IPS DF 19.7 (cell line): ENCODE measurements around the gene MAN1B1.
A peak's percentile ranks its signal among the peaks of the same experiment; 100 is the strongest.

ENCODE experiments used
- DNase-seq: peaks from one replicate; pipeline ENCODE4 v3.0.0-alpha.2; 2013; ENCODE audit warnings: low read depth, low spot score

MAN1B1 gene

DNA sequence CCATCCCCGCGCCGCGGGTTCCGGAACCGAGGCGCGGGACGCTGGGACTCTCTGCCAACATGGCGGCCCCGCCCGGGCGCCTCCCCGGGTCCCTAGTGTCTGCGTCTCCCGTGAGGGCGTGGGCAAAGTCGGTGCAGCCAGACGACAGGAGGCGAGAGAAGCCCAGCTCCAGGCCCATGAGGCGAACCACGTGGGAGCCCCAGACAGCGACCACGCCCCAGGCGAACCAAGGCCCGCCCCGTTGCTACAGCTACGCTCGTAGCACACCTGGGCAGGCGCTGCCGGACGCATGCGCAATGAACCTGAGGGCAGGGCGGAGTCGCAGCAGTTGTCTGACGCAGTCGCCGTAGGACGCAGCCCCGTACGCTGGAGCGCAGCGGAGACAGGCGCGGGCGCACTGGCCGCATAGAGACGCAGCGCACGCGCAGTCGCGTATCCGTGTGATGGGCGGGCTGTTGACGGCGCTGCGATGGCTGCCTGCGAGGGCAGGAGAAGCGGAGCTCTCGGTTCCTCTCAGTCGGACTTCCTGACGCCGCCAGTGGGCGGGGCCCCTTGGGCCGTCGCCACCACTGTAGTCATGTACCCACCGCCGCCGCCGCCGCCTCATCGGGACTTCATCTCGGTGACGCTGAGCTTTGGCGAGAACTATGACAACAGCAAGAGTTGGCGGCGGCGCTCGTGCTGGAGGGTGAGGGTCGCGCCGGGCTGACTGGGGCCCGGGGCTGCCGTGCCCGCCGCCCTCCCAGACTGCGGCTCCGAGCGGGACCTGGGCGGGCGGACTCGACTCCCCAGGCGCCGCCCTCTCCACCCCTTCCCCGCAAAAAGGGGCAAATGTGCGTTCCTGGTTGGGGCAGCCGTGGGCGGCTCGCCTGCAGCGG is at the start of gene MAN1B1:
MAN1B1 (plus strand) TSS at position 455 of the 878 bp plus-strand sequence; CDS start at position 470, 15 bp downstream.
- DNase-seq = peak; percentile 93

DNA sequence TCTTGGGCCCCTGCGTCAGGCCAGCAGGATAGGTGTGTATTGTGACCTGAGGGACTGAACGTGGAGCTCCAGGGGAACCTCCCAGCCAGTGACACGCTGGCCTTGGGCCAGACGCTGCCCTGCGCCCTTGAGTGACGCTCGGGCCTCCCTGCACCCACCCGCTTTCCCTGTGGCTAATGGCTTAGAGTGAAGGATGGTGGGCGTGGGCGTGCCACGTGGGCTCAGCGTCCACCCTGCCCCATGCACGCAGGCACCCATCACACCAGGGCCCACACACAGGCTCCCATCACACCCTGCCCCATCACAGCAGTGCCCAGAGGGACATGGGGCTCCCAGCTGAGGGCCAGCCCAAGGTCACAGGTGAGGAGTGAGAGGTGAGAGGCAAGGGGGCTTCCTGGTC is 49.8 kb upstream of the MAN1B1 start:
- no peak for DNase-seq

DNA sequence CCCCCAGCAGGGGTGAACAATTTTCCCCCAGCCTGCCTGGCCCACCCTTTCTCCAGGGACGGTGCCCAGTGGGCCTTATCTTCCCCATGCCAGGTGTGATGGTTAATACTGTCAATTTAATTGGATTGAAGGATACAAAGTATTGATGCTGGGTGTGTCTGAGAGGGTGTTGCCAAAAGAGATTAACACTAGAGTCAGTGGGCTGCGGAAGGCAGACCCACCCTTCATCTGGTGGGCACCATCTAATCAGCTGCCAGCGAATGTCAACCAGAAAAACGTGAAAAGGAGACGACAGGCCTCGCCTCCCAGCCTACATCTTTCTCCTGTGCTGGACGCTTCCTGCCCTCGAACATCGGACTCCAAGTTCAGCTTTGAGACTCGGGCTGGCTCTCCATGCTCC is 49.3 kb upstream of the MAN1B1 start:
- no peak for DNase-seq

DNA sequence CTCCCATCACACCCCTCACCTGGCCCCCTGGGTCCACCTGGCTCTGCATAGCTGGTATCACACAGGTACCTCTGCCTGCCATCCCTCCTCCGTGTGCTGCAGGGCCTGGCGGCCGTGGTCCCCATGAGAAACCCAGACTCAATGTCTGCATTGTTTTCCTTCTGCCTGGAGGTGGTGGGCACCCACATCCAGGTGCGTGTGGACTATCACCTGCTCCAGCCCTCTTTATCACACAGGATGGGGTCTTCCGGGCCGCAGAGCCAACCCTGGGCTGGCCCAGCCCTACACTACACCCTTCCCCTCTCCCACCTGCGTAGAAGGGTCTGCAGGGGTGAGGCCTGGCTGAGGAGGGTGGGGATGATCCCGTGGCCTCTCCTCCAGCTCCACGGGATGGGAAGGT is 47.9 kb upstream of the MAN1B1 start:
- DNase-seq = no peak

DNA sequence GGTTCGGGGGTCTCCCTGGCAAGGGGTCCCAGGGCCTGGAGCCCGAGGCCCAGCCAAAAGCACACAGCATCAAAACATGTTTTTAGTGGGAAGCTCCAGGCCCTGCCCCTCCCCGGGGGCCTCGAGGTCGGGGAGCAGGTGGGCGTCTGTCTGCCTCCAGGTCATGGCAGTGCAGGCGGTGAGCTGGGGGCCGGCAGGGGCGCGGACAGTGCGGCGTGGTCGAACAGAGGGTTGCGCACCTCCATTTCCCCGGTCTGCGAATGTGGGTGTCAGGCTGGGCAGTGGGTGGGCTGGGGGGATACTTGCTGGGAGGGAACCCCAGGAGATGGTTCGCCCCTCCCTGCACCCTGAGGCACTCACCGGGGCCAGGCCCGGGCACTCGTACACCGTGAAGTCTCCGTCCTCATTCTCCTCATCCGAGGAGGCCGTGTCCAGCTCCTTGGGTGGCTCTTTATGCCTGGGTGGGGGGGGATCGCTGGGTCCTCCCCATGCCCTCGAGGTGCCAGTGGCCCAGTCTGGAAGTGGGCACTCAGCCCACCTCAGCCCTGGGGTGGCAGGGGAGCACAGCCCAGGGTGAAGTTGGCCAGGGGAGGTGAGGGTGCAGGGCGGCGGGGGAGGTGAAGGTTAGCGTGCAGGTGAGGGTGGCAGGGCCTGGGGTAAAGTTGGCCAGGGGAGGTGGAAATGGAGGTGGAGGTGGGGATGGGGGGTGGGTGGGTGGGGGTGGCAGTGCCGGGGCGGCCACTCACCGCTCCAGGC is 47.0 kb upstream of the MAN1B1 start:
- no peak for DNase-seq

DNA sequence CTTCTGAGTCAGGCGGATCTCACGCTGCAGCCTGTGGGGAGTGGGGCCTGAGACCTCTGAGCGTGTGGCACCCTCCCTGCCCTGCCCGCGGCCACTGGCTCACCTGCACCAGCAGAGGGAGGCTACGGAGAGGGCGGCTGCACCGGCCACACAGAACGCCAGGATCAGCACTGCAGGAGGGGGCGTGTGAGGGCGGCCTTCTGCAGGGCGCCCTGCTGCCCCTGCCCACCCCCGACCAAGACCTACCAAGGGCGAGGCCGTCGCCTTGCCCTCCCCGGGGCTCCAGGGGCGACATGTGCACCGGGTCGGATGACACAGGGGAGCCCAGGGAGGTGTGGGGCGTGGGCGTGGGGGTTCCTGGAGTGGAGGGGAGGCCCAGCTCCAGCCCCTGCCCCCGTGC is 46.2 kb upstream of the MAN1B1 start:
- no peak for DNase-seq

DNA sequence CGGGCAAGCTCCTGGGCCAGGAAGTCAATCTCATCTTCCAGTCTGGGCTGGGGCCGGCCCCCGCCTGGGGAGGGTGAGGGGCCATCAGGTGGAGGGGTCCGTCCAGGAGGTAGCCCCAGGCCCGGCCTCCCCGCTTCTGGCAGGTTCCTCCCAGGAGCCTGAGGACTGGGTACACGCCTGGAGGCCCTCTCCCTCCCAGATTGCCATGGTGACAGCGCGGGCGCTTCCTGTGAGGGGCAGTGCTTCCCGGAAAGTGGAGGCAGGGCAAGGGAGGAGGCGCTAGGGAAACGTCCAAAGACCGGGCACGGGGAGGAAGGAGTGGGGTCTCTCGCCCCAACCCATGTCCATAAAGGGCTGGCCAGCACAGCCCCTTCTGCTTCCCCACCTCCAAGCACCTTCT is 45.7 kb upstream of the MAN1B1 start:
- no peak for DNase-seq

DNA sequence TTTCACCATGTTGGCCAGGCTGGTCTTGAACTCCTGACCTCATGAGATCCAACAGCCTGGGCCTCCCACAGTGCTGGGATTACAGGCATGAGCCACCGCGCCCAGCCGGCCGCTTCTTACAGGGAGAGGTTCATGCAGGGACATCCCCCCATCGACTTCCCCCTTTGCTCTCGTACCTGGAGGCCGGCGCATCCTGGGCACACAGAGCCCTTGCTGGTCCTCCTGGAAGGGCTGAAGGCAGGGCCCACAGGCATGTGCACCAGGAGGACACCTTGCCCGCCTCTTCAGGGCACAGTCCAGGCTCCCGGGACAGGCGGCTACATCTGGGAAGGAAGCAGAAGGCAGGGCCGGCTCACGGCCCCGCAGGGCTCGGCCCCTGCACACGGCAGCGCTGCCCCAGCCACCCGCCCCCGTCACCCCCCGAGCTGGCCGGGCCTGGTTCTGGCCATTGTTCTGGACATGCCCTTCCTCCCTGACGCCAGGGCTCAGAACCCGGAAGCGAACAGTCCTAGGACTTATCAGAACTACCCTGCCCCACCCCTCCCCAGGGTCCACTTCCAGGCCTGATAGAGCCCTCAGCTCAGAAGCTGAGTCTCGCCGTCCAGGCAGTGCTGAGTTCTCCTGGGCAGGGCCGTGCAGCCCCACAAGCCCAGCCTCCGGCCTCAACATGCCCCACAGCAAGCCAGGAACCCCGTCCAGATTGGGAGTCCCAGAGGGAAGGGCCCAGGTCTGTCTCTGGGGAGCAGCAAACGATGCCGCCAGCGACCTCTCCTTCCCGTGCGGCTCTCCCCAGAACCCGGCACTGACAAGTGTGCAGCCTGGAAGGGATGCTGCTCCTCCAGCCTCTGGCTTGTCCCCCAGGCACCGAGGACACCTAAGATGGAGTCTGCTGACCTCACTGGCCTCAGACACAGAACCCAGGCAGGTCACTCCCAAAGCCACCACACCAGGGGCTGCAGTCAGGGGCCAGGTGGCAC is 43.7 kb upstream of the MAN1B1 start:
- no peak for DNase-seq

DNA sequence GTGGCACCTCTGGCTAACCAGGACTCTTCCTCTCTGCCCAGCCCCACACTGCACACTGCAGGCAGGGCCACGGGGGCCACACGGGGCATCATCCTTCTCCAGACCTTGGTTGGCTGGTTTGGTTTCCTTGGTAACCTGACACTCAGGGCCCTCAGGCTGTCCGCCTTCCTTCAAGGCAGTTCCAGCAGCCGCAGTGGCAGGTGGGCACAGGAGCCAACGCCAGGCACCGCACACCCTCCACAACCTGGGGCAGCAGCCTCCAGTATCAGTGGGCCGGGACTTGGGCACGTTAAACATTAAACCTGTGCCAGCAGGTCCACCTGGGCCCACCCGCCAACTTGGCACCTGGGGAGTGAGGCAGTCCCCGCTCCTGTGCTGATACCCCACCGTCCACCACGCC is 42.7 kb upstream of the MAN1B1 start:
- DNase-seq = no peak

DNA sequence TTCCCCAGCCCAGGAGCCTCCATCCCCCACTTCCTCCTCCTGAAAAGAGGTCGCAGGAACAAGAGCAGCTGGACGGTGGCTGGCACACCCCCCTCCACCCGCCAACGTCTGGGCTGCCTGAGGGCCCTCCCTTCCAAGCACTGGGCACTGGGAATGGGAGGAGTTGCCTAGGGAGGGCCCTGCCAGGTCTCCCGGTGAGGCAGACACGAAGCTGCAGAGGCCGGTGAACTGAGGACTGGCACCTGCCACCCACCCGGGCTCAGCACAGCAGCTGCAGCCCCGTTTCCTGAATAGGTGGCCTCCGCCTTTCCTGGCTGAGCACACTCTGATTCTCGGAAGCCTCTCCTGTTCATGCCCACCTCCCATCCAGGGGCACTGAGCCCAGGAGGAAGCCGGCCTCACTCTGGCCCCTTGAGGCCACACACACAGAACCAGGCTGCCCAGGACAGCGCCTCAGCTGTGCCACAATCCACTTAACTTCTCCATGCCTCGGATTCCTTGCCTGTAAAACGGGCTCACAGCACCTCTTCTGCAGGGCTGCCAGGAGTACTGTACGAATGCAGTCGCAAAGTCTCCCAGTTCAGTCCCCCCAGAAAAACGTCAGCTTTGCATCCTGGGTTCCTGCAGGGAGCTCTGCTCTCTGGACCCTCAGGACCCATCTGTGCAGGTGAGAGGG is 42.1 kb upstream of the MAN1B1 start:
- no peak for DNase-seq

DNA sequence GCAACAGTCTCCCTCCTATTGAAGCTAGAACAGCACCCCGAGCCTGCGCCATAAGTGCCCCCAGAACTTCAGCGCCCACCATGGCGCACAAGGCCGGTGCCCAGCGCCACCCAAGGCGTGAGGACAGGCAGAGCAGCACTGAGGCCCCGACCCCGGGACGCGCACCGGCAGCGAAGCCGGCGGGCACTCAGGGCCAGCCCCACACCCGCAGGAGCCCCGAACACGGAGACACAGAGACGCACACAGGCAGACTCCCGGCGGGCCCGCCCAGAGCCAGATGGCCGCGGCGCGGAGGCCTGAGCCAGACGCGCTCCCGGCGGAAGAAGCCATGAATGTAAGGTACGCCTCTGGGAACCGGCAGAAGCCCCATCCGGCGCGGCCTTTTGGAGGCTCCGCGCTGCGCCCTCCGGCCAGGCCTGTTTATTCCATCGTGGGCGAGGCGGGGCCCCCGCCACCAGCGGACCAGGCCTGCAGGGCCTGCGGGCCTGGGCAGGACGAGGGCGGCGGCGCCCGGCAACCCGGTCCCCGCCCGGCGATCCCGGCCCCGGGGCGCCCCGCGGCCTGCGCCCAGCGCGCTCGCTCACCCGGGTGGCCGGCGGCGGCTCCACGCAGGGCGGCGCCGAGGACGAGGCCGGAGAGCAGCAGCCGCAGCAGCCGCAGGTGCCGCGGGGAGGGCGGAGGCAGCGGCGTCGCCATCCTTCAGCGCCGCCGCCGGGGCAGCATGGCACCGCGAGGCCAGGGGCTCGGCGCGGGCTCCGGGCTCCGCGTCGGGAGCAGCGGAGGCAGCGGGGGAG is 41.3 kb upstream of the MAN1B1 start:
- no peak for DNase-seq

DNA sequence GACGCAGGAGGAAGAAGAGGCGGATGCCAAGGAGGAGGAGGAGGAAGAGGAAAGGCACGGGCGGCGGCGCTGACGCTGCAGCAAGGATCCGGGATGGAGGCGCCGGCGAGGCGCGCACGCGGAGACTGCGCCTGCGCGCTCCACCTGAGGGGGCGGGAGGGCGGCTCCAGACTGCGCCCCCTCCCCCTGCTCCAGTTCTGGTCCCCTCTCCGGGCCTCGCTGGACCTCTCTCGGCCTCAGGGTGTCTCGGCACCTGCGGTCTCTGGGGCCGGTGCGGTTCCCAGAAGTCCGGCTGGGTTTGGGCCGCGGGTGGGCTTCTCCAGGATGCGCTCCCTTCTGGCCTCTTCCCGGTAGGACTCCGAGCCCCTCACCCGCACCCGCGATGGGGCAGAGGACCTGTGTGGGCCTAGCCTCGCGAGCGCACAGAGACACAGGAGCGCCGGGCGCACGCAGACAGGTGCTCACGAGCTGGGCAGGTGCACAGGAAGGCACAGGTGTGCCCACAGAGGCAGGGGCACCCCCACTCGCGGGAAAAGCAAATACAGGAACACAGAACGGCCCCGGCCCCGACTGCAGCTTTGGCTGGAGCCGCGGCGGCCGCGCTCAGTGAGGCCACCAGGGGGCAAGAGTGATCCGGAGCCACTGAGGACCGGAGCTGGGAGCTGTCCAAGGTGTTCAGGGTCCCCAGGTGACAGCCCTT is 40.5 kb upstream of the MAN1B1 start, which contains the start of gene NPDC1:
NPDC1 (minus strand) TSS at position 90 of the 700 bp plus-strand sequence. CDS start 188 bp downstream, outside the sequence.
- no peak for DNase-seq

DNA sequence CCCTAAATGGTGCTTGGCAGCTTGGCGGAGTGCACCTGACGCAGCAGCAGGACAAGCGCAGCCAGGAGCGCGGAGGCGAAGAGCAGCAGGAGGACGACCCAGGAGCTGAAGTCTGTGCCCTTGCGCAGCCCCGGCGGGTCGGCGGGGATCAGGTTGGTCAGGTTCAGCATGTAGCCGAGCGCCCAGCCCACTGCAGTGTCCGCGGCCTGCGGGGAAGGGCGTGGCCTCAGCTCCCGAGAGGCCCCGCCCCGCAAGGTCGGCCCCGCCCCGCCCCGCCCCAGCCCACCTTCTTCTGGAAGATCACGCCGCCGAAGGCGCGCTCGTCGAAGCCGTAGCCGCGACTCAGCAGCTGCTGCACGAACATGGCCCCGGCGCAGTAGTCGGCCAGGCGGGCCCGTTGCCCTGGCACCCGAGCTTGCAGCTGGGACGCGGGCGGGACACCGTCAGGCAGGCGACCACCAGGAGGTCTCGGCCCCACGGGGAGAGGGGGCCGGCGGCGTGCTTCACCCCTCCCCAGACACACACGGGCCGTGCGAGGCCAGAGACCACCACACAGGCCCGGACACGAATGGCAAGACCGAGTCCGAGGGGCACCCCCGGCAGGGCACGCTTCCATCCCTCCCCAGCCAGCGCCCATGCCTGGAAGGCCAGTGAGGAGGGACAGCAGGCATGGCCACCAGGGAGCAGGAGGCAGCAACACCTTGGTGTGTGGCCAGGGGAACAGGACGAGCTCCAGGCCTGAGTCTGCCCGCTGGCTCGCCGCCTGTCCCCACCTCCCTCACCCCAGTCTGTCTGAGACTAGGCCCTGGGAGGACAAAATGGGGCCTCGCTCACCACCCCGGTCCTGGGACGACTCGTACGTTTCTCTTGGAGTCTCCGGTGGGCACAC is 37.9 kb upstream of the MAN1B1 start:
- no peak for DNase-seq

DNA sequence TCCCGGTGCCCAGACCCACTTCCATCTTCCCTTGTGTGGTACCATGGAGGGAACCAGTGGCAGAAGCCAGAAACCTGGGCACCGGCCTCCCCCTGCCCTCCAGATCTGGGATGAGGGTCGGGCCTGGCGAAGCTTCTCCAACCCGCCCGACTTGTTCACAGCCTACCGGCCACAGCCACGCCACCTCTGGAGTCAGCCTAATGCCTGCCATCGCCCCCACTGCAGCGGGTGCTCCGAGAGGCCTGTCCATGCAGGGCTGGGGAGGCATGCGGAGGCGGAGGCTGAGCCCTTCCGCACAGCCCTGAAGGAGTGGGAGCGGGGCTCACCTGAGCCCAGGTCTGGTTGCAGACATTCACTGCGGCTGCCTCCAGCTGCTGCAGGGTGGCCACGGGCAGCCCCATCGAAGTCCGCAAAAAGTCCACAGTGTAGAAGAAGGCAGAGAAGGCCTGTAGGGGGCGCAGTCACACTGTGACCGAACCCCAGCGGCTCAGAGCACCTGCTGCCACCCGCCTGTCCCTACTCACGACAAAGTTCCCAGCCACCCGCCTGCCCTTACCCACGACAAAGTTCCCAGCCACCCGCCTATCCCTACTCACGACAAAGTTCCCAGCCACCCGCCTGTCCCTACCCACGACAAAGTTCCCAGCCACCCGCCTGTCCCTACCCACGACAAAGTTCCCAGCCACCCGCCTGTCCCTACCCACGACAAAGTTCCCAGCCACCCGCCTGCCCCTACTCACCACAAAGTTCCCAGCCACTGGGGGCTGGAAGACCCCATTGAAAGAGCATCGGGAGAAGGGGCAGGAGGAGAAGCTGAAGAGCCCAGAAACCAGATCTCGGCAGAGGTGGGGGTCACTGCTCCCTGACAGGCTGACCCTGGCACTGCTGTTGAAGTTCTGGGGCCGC is 37.0 kb upstream of the MAN1B1 start:
- DNase-seq = no peak

DNA sequence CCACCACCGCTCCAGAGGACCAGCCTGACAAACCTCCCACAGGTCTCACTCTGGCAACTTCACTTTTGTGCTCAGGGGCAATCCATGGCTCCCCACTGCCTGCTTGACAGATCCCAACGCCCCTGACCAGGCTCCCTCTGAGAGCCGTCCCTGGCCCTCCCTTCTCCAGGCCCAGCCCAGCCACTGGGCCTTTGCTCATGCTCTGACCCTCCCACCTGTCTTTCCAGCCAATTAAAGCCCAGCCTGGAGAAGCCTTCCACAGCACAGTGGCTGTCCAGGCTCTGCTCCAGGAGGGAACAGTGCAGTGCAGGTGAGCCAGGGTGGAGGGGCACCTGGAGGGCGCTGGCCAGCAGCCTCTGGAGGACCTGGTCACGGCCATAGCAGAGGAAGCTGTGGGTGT is 36.2 kb upstream of the MAN1B1 start:
- no peak for DNase-seq

DNA sequence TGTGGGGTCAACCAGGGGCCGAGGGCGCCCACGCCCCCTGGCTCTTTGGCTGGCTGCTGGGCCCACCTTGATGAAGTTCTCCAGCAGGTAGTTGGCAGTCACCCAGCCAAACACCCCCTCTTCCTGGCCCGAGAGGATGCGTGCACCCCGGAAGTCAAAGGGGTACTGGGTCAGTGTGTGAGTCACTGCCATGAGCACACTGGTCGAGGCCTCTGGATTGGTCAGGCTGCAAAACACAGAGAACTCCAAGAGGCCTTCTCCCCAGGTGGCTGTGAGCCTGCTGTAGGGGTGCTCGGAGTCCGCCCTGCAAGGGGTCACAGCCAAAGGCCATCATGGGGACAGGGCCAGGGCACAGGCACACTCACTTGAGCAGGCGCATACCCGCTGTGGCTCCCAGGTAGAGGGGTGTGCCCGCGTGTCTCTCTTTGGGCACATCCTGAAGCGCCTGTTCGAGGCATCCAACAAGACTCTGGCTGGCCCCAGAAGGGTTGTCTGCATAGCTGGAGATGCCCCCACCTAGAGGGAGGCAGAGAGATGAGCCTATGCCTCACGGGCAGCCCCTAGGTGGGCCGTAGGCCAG is 35.5 kb upstream of the MAN1B1 start:
- DNase-seq = no peak

DNA sequence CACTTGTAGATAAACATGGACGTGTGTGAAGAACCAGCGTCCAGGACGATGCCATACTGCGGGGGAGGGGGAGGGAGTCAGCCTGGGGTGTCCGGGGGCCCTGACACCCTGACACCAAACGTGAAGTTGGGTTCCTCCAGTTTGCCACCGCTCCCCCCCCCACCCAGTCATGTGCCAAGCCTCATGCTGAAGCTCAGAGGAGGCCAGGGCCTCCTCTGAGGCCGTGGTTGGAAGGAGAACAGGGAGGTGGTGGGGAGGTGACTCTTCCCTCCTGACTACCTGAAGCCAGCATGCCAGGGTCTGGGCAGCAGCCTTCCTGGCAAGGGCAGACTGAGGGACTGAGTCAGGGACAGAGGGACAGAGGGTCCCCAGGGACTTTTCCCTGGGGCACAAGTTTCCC is 34.5 kb upstream of the MAN1B1 start:
- no peak for DNase-seq
